Neural cell (in vitro differentiated cells): ENCODE data around the gene ARHGAP35. TPM values are rescaled to one million over a fixed set of nuclear protein-coding genes. Genes with fewer than 3 reads are reported as not detected.

Experiments
- H2AFZ ChIP-seq: fragments of 200-600, 300-800 bp; sonication (generic), shearing (Covaris generic); 2 replicates; pipeline ENCODE4 v1.6.0; 2014; ENCODE audit warnings: low read depth, mild to moderate bottlenecking, antibody characterized with exemption, low read length, moderate library complexity
- H3F3A ChIP-seq: fragments of 200-600 bp; shearing (Covaris generic); 2 replicates; pipeline ENCODE4 v1.6.1; 2016; ENCODE audit warnings: mild to moderate bottlenecking, moderate library complexity, mixed read lengths, antibody characterized with exemption, low read length; ENCODE audit not compliant: insufficient read depth, poor library complexity, severe bottlenecking
- H3K27ac ChIP-seq: fragments of 200-600, 300-800 bp; sonication (generic), shearing (Covaris generic); 2 replicates; pipeline ENCODE4 v1.5.1; 2014; ENCODE audit warnings: mild to moderate bottlenecking, low read length, moderate library complexity
- H3K27me3 ChIP-seq: fragments of 300-800, 200-600 bp; sonication (generic), shearing (Covaris generic); 2 replicates; pipeline ENCODE4 v1.6.0; 2014; ENCODE audit warnings: mild to moderate bottlenecking, low read depth, low read length, moderate library complexity; ENCODE audit not compliant: insufficient read depth
- H3K36me3 ChIP-seq: fragments of 300-800, 200-600 bp; sonication (generic), shearing (Covaris generic); 2 replicates; pipeline ENCODE4 v1.5.1; 2014; ENCODE audit warnings: mild to moderate bottlenecking, antibody characterized with exemption, low read length, moderate library complexity; ENCODE audit not compliant: insufficient read depth
- H3K4me2 ChIP-seq: fragments of 300-800, 200-600 bp; sonication (generic), shearing (Covaris generic); 2 replicates; pipeline ENCODE4 v1.6.0; 2014; ENCODE audit warnings: mild to moderate bottlenecking, low read length
- H3K4me3 ChIP-seq: fragments of 300-800, 200-600 bp; sonication (generic), shearing (Covaris generic); 2 replicates; pipeline ENCODE4 v1.5.1; 2014; ENCODE audit warnings: mild to moderate bottlenecking, low read length, moderate library complexity
- H3K79me2 ChIP-seq: fragments of 200-600 bp; shearing (Covaris generic); replicated peaks from 2 replicates; pipeline ENCODE4 v1.6.0; 2014; ENCODE audit warnings: mild to moderate bottlenecking, low read length, moderate library complexity; ENCODE audit not compliant: insufficient read depth
- H3K9ac ChIP-seq: fragments of 300-800, 200-600 bp; sonication (generic), shearing (Covaris generic); 2 replicates; pipeline ENCODE4 v1.6.1; 2016; ENCODE audit warnings: mild to moderate bottlenecking, low read length, mixed read lengths
- H3K9me2 ChIP-seq: fragments of 200-600 bp; shearing (Covaris generic); 2 replicates; pipeline ENCODE4 v1.6.1; 2016; ENCODE audit warnings: mild to moderate bottlenecking, low read length, mixed read lengths; ENCODE audit not compliant: insufficient read depth
- H3K9me3 ChIP-seq: fragments of 200-600, 300-800 bp; sonication (generic), shearing (Covaris generic); 2 replicates; pipeline ENCODE4 v1.6.1; 2016; ENCODE audit warnings: mild to moderate bottlenecking, mixed run types, low read length, moderate library complexity, mixed read lengths
- H4K20me1 ChIP-seq: fragments of 200-600 bp; shearing (Covaris generic); 2 replicates; pipeline ENCODE4 v1.6.1; 2016; ENCODE audit warnings: mild to moderate bottlenecking, mixed run types; ENCODE audit not compliant: insufficient read depth
- EP300 ChIP-seq: fragments of 450-650 bp; conservative IDR thresholded peaks from 2 replicates; pipeline ENCODE4 v1.6.1; 2014; ENCODE audit warnings: antibody characterized with exemption, mild to moderate bottlenecking, moderate library complexity; ENCODE audit not compliant: poor library complexity, severe bottlenecking
- EZH2 ChIP-seq: fragments of 200-600, 300-800 bp; shearing (Covaris generic), sonication (generic); IDR thresholded peaks from 2 replicates; pipeline ENCODE4 v1.6.1; 2014; ENCODE audit warnings: antibody characterized with exemption, low read length, borderline replicate concordance, mild to moderate bottlenecking; ENCODE audit not compliant: insufficient read depth, poor library complexity, severe bottlenecking
- MXI1 ChIP-seq: fragments of 450-650 bp; conservative IDR thresholded peaks from 2 replicates; pipeline ENCODE4 v1.6.1; 2014; ENCODE audit warnings: antibody characterized with exemption, mild to moderate bottlenecking; ENCODE audit not compliant: poor library complexity, severe bottlenecking
- POLR2AphosphoS5 ChIP-seq: IDR thresholded peaks from 2 replicates; pipeline ENCODE4 v1.6.1; 2012
- RAD21 ChIP-seq: fragments of 450-650 bp; conservative IDR thresholded peaks from 2 replicates; pipeline ENCODE4 v1.6.1; 2014; ENCODE audit warnings: antibody characterized with exemption, mild to moderate bottlenecking, moderate library complexity
- REST ChIP-seq: IDR thresholded peaks from 2 replicates; pipeline ENCODE4 v1.6.1; 2012; ENCODE audit warnings: borderline replicate concordance
- SMC3 ChIP-seq: fragments of 450-650 bp; conservative IDR thresholded peaks from 2 replicates; pipeline ENCODE4 v1.6.1; 2014; ENCODE audit warnings: antibody characterized with exemption, mild to moderate bottlenecking, moderate library complexity; ENCODE audit not compliant: poor library complexity
- TAF1 ChIP-seq: IDR thresholded peaks from 2 replicates; pipeline ENCODE4 v1.6.1; 2012; ENCODE audit warnings: low read depth
- polyA plus RNA-seq: library from polyadenylated mRNA; depleted of rRNA; stranded (reverse); fragments of >200 nt; gene quantifications from 2 replicates; pipeline ENCODE4 v1.2.3, GENCODE V29; 2014
- TF ChIP-seq, protein P1 (sequence below): fragments of 450-650 bp; IDR thresholded peaks from 2 replicates; pipeline ENCODE4 v1.5.1; 2014; ENCODE audit warnings: antibody characterized with exemption, mild to moderate bottlenecking, moderate library complexity; ENCODE audit not compliant: poor library complexity, severe bottlenecking

The ARHGAP35 gene
- polyA plus RNA-seq, 1 donor from 2014 or later, result 29.5 TPM

- no peaks in the 10 kb centered on the region for H3F3A ChIP-seq
- H3K4me3 ChIP-seq, result no peak overlapping the region
- TF ChIP-seq SMC3 (no peak), REST (no peak), TAF1 (no peak), RAD21 (no peak), POLR2AphosphoS5 (no peak), EZH2 (no peak), EP300 (no peak), MXI1 (no peak)
- TF ChIP-seq, protein P1, sequence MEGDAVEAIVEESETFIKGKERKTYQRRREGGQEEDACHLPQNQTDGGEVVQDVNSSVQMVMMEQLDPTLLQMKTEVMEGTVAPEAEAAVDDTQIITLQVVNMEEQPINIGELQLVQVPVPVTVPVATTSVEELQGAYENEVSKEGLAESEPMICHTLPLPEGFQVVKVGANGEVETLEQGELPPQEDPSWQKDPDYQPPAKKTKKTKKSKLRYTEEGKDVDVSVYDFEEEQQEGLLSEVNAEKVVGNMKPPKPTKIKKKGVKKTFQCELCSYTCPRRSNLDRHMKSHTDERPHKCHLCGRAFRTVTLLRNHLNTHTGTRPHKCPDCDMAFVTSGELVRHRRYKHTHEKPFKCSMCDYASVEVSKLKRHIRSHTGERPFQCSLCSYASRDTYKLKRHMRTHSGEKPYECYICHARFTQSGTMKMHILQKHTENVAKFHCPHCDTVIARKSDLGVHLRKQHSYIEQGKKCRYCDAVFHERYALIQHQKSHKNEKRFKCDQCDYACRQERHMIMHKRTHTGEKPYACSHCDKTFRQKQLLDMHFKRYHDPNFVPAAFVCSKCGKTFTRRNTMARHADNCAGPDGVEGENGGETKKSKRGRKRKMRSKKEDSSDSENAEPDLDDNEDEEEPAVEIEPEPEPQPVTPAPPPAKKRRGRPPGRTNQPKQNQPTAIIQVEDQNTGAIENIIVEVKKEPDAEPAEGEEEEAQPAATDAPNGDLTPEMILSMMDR, result no peak
- H3K27me3 ChIP-seq, result no peaks in the 10 kb centered on the region
- H3K9ac ChIP-seq, result no peak overlapping the region
- H3K27ac ChIP-seq, result no peak overlapping the region
- no peak overlapping the region for H2AFZ ChIP-seq
- no peaks in the 10 kb centered on the region for H3K36me3 ChIP-seq
- H3K9me3 ChIP-seq, result no peaks in the 10 kb centered on the region
- H4K20me1 ChIP-seq, result no peaks in the 10 kb centered on the region
- no peak overlapping the region for H3K4me2 ChIP-seq
- no peaks in the 10 kb centered on the region for H3K79me2 ChIP-seq
- no peaks in the 10 kb centered on the region for H3K9me2 ChIP-seq
These were observed 46.9 kb upstream of the ARHGAP35 start for GRCh38 chr19:46813839-46814358.

DNA sequence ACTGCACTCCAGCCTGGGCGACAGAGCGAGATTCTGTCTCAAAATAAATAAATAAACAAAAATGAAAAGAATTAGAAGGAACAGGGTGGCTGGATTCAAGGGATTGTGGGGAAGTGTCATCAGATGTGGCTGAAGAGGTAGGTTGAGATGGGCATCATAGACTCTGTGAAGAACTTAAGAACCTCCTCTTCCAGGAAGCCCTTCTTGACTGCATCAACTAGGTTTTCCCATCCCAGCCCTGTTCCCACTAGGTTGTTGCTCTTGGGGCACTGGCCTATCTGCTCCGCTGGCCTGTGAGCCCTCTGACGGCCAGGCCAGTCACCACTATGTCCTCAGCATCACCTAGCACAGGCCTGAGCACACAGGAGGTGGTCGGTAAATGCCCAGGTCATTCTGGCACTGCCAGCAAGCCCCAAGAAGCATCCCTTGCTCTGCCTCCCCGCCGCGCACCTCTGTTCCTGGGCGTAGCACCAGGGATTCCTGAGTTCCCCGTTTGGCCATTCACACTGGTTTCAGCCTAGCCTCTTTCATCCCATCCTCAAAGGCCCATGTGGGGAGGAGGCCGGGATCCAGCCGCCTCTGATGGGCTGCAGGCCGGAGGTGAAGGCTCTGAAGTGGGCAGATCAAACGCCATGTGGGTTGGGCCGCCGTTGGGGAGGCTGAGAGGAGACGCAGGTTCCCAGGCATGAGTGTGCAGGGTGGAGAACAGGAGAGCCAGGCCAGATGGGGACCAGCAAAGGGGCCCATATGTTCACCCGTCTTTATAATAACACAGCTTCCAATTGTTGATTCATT is 44.8 kb upstream of the ARHGAP35 start:
- H4K20me1 ChIP-seq, result no peaks in the 10 kb centered on the region
- TF ChIP-seq TAF1 (no peak), SMC3 (no peak), EZH2 (no peak)
- no peaks in the 10 kb centered on the region for H3F3A ChIP-seq
- H3K27me3 ChIP-seq, result no peaks in the 10 kb centered on the region
- no peak overlapping the region for H3K9ac ChIP-seq
- no peaks in the 10 kb centered on the region for H3K9me2 ChIP-seq
- no peak overlapping the region for H2AFZ ChIP-seq
- H3K79me2 ChIP-seq, result no peaks in the 10 kb centered on the region
- no peaks in the 10 kb centered on the region for H3K9me3 ChIP-seq
- no peak overlapping the region for H3K4me2 ChIP-seq
- H3K36me3 ChIP-seq, result no peaks in the 10 kb centered on the region
- no peak overlapping the region for H3K27ac ChIP-seq
- H3K4me3 ChIP-seq, result no peak overlapping the region
